T47D (cell line): ENCODE measurements around the gene SHANK1.

ENCODE experiments used
- DNase-seq, 2 experiments: peaks; one replicate each; pipeline versions ENCODE4 v3.0.0 to v3.0.0-alpha.2; 2011 to 2012; ENCODE audit warnings: low read depth in 1 of 2, low spot score in 1 of 2
- JUND ChIP-seq: IDR thresholded peaks from 2 replicates; pipeline ENCODE4 v1.6.1; 2012; ENCODE audit warnings: low read depth
- in situ Hi-C: cut with HindIII; loops from 2 replicates; pipeline ENCODE4 v1.10.0; 2016; ENCODE audit warnings: low sequenced_read_pairs, low pct_unique_long_range_greater_than_20kb

SHANK1 gene

DNA sequence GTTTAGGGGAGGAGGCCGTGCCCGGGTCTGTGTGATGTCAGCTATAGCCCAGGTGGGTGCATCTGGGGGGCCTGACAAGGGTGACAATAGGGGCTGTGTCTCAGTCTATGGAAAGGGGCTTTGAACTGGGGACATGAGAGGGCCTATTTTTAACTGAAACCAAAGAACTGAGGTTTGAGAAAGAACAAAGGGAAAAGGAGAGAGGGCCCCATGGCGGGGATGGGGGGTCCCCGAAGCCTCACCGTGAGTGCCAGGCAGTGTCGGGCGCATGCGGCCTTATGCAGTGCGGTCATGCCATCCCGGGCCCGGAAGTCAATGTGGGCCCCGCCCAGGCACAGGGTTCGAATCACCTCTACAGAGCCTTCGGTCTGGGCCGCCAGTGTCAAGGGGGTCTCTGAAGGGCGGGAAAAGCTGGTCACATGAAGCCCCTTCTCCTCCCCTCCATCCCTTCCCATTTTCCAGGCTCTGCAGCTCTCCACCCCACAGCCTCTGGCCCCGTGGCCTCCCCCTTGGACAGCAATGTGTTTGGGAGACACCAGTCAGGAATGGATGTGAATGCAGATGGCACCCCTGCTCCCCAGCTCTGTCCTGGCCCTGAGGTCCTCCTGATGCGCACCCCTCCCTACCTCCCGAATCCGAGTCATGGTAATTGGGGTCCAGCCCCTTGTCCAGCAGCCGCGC, 5.9 kb downstream of the SHANK1 start:
- no peak for TF ChIP-seq JUND
- in situ Hi-C loops = no loop called here
- DNase-seq = no peak

DNA sequence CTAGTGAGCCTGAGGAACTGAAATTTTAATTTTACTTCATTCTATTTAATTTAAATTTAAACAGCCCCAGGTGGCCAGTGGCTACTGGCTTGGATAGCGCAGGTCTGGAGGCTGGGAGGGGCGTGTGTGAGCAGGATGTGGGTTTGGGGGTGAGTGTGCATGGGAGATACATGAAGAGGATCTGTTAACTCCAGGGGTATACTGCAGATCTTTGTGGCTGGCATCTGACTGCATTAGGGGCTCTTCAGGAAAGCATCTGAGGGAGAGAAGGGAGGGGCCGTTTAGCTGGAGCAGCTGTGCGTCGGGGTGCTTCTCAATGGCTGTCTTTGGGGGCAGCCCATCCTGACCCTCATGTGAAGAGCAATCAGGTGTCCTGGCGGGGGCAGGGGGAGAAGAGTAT, 6.8 kb downstream of the SHANK1 start:
- DNase-seq = no peak
- in situ Hi-C loops = no loop called here
- TF ChIP-seq JUND = no peak

DNA sequence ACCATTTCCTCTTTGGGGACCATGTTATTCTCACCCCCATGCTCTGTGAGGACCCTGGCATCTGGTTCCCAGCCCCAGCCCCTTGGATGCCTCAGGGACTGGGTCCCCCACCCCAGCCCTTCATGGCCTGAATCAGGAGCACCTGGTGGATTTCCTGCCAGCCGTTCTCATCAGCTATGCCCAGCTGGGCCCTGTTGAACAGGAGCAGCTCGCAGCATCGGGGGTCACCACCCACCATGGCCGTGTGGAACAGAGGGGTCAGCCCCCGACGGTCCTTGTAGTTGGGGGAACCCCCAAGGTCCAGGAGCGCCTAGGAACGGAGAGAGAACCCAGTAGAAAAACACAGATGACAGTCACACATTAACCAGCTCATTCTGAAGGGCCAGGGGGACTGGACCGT, 7.8 kb downstream of the SHANK1 start:
- in situ Hi-C loops = no loop called here

DNA sequence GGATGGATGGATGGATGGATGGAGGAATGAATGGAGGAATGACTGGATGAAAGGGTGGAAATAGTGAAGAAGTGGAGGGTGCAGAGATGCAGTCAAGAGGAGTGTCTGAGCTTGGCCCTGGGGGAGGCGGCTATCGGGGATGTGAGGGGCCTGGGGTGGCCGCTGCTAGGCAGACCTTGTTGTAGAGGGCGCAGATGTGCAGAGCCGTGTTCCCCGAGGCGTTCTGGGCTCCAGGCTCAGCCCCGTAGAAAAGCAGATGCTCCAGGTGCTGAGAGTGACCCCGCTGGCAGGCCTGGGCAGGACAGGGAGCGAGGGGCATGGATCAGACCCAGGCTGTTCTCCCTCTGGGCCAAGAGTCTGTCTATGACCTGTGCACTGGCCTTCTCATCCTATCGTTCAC, 8.4 kb downstream of the SHANK1 start:
- no peak for DNase-seq
- in situ Hi-C loops = no loop called here
- TF ChIP-seq JUND = no peak

More for the DNA sequence above, 7.8 kb downstream of the SHANK1 start:
- no peak for DNase-seq
- TF ChIP-seq JUND = no peak

DNA sequence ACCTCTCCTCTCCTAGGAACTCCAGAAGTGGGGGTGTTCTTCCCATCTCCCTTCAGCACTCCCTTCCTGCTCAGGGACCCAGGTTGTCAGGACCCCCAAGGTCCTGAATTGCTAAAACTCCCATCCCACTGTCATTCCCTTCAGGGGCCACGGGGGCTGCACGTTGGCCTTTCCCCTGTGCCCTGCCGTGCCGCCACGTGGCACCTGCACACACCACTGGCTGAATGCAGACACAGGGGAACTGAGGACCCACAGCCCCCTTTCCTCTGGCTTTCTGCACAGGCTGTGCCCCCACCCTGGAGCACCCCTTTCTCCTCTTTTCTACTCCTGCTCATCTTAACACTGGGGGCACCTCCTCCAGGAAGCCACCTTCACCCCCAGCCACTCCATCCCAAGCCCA, 9.0 kb downstream of the SHANK1 start:
- no peak for TF ChIP-seq JUND
- in situ Hi-C loops = no loop called here
- no peak for DNase-seq

DNA sequence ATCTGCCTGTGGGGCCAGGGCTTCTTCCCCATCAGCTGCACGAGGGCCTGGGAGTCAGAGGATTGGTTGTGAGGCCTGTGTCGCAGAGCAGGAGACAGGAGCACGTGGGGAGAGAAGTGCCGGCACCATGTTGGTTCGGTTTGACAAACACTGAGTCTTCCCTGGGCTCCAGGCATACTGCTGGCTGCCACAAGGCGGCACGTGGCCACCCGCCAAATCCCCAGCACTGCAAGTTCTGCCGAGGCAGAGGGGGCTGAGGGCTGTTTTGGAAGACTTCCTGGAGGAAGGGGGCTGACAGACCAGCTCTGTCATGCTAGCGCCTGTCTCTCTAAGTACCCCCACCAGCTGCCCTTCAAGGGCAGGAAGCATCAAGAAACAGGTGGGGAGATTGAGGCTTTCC, 9.5 kb downstream of the SHANK1 start:
- peak in 1 of 2 experiments; percentile 40 for DNase-seq
- in situ Hi-C loops = no loop called here
- TF ChIP-seq JUND = no peak

DNA sequence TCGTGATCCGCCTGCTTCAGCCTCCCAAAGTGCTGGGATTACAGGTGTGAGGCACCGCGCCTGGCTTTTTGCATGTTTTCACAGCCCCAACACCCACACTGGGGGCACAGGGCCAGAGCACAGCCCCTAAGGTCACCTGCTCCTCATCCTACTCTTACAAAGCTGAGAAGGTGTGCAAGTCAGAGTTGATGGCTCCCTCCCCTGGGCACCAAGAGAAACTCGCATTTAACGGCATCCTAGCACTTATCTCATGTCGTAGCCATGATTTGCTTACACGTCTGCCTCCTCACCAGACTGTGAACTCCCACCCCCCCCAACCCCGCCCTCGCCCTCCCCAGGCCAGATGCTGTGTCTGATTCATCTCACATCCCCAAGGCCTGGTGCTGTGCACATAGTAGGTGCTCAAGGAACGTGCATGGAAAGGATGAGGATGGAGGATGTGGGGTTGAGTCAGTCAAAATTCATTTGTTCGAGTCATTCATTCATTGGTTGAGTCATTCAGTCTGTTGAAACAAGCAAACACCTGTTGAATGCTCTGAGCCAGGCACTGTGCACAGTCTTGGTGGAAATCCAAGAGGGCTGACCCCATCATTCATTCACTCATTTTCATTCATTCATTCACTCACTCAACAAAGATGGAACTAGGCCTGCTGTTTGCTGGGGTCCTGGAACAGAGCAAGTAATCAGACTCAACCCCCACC, 11.3 kb downstream of the SHANK1 start:
- DNase-seq = no peak
- in situ Hi-C loops = no loop called here

DNA sequence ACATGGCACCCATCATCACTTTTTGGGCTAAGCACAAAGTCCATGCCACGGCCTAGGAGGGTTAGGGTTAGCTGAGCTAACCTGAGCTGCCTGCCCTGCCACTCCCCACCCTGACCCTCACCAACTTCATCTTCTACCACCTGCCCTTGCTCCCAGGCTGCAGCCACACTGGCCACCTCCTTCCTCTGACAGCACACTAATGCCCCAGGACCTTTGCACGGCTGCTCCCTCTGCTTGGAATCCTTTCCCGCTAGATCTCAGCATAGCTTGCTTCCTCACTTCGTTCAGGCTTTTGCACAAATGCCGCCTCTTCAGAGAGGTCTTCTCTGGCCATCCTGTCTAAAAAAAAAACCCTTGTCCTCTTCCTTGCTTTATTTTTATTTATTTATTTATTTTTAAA, 13.2 kb downstream of the SHANK1 start:
- no peak for DNase-seq
- TF ChIP-seq JUND = no peak
- in situ Hi-C loops = no loop called here

More for the DNA sequence above, 11.3 kb downstream of the SHANK1 start:
- no peak for TF ChIP-seq JUND

DNA sequence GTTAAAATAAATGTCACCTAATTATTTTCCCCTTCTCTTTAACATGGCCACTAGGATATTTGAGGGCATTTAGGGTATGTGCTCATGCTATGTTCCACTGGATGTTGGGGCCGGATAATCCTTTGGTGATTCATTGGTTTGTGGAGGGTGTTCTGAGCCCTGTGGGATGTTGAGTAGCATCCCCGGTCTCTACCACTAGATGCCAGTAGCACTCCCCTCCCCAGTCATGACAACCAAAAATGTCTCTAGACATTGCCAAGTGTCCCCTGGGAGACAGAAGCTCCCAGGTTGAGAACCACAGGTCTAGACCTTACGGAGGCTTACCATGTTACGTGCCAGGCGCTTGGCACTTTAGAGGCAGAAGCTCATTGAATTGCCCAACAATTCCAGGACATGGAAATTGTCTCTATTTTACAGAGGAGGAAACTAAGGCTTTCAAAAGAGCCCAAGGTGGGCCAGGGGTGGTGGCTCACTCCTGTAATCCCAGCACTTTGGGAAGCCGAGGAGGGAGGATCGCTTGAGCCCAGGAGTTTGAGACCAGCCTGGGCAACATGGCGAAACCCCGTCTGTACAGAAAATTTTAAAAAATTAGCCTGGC, 14.1 kb downstream of the SHANK1 start:
- DNase-seq = peak; percentile 62 to 70
- no peak for TF ChIP-seq JUND
- in situ Hi-C loops = no loop called here

DNA sequence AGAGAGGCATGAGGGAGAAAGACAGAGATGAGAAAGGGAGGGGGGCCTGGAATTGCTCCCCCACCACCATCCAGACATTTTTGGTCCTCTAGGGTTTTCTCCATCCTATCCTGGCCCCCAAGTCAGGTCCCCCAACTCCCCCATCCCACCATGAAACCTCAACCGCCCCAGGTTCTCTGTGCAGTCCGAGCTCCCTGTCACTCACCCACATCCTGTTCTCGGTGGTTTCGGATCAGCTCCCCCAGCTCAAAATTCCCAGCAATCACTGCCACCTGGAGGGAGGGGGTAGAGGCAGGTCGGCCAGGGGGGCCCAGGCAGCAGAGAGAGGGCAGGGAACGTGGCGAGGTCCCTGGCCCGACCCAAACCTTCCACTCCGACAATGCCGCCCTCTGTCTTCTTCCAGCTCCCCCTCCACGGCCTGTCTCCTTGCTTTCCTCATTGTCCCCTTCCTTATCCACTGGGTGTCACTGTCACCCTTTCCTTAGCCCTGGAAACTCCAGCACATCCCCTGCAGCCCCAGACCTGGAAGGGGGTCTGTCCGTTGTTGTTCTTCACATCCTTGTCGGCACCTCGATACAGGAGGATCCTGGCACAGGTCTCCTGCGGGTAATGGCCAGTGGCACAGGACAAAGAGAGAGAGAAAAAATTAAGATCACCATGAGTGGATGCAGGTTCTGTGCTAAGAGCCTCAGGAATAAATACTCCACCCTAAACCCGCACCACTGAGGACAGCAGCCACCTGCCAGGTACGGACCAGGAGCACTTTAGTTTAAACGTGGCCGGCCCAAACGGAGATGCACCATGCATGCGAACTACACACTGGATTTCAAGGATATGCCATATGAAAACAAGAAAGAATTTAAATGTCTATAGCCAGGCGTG, 15.4 kb downstream of the SHANK1 start:
- in situ Hi-C loops = no loop called here

DNA sequence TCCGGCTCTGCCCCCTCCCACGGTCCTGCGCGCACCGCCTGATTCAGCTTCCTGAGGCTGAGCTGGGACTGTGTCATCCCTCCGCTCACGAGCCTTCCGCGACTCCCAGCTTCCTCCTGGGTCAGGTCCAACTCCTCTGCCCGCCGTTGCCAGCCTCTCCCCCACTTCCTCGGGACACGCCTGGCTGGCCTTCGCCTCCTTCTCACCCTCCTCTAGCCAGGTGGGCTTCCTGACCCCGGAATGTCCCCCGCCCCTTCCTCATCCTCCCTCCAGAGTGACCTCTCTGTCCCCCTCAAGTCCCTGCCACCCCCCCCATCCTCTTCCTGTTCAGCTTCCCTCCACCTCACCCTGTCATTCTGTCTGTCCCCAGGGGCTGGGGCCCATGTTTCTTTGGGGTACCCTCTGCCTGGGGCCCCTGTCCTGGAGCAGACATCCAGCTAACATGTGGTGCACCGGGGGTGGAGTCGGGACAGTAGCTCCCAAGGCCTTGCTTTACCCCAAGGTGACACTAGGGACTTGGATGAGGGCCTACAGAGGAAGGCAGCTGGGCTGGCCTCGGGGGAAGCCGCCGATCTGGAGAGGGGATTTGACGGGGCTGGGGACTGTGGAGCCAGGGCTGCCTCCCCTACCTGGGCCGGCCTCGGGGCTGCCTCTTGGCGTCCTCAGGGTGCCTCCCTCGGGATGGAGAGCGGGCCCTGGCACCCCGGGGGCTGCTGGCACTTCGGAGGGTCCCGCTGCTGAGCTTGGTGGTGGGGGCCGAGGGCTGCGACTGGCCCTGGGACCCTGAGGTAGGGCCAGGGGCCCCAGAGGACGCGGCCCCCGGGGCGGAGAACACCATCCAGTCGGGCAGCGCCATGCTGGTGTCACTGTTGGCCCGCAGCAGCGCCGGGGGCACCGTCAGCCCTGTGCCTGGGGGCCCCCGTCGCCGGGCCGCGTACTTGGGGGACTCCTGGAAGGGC, 16.5 kb downstream of the SHANK1 start:
- no peak for DNase-seq
- in situ Hi-C loops = no loop called here
- no peak for TF ChIP-seq JUND

More for the DNA sequence above, 15.4 kb downstream of the SHANK1 start:
- no peak for TF ChIP-seq JUND
- DNase-seq = peak; percentile 55 to 71
